HepG2 (cell line): Measurements from ENCODE around the gene HAP1. TPM values are rescaled to one million over a fixed set of nuclear protein-coding genes. Genes with fewer than 3 reads are reported as not detected.

Experiments
- ATF7 ChIP-seq, 2 experiments: fragments of 450-650 bp in 1 of 2; sonication (generic) in 1 of 2; formaldehyde crosslinking in 1 of 2; IDR thresholded peaks; 2 replicates each; pipeline versions ENCODE4 v1.4.0 to v1.6.1; 2016 to 2020; ENCODE audit warnings: antibody characterized with exemption in 1 of 2, mild to moderate bottlenecking in 1 of 2, missing genetic modification reagents in 1 of 2
- FOXJ3 ChIP-seq: sonication (generic); formaldehyde crosslinking; IDR thresholded peaks from 2 replicates; pipeline ENCODE4 v1.4.0; 2020; ENCODE audit warnings: missing genetic modification reagents, mild to moderate bottlenecking, borderline replicate concordance
- GLI4 ChIP-seq: sonication (generic); formaldehyde crosslinking; IDR thresholded peaks from 2 replicates; pipeline ENCODE4 v1.5.1; 2020; ENCODE audit warnings: missing genetic modification reagents, mild to moderate bottlenecking, moderate library complexity, borderline replicate concordance
- KDM6A ChIP-seq: IDR thresholded peaks from 2 replicates; pipeline ENCODE4 v1.6.1; 2016; ENCODE audit warnings: low read depth
- KLF15 ChIP-seq: sonication (generic); formaldehyde crosslinking; IDR thresholded peaks from 2 replicates; pipeline ENCODE4 v1.8.1; 2023; ENCODE audit warnings: borderline replicate concordance, mild to moderate bottlenecking, inconsistent platforms, missing genetic modification reagents, mixed read lengths
- MAF1 ChIP-seq: sonication (generic); formaldehyde crosslinking; IDR thresholded peaks from 2 replicates; pipeline ENCODE4 v1.5.0; 2020; ENCODE audit warnings: missing genetic modification reagents, borderline replicate concordance
- MIER3 ChIP-seq: IDR thresholded peaks from 2 replicates; pipeline ENCODE4 v1.6.1; 2016; ENCODE audit warnings: missing compliant biosample characterization, borderline replicate concordance
- NR2F6 ChIP-seq, 2 experiments: IDR thresholded peaks; 2 replicates each; pipeline ENCODE4 v1.6.1; 2016; ENCODE audit warnings: antibody characterized with exemption in 1 of 2, mild to moderate bottlenecking in 1 of 2
- PLRG1 ChIP-seq: fragments of 450-650 bp; conservative IDR thresholded peaks from 2 replicates; pipeline ENCODE4 v1.6.1; 2016
- ZBTB38 ChIP-seq: sonication (generic); formaldehyde crosslinking; IDR thresholded peaks from 2 replicates; pipeline ENCODE4 v1.5.1; 2020; ENCODE audit warnings: mild to moderate bottlenecking, missing genetic modification reagents
- ZFP82 ChIP-seq: sonication (generic); formaldehyde crosslinking; IDR thresholded peaks from 2 replicates; pipeline ENCODE4 v1.5.1; 2020; ENCODE audit warnings: mild to moderate bottlenecking, missing genetic modification reagents, borderline replicate concordance
- ZNF3 ChIP-seq: IDR thresholded peaks from 2 replicates; pipeline ENCODE4 v1.7.0; 2017; ENCODE audit warnings: inconsistent platforms
- polyA plus RNA-seq, 8 experiments: library from polyadenylated mRNA; depleted of rRNA in 3 of 8; stranded (reverse) in 7 of 8; unstranded in 1 of 8; fragments of >200 nt; fragmentation: Illumina TruSeq in 4 of 8; extraction: Trizol in 4 of 8; gene quantifications; 2 replicates each; pipeline versions ENCODE4 v1.2.1 to v1.2.3, GENCODE V29; 2011 to 2016; ENCODE audit warnings: low read depth in 4 of 8, missing spikeins in 1 of 8, mixed read lengths in 1 of 8; ENCODE audit not compliant: insufficient read depth in 1 of 8
- total RNA-seq, 5 experiments: library from RNA; depleted of rRNA; stranded (reverse); fragments of >200 nt; fragmentation: Illumina TruSeq; extraction: Trizol; gene quantifications; 2 replicates each; pipeline ENCODE4 v1.2.3, GENCODE V29; 2016; ENCODE audit warnings: low read depth in 1 of 5
- TF ChIP-seq, protein P1 (sequence below): sonication (generic); formaldehyde crosslinking; IDR thresholded peaks from 2 replicates; pipeline ENCODE4 v1.5.0; 2020; ENCODE audit warnings: mild to moderate bottlenecking, missing genetic modification reagents, borderline replicate concordance
- TF ChIP-seq, protein P2 (sequence below): sonication (generic); formaldehyde crosslinking; IDR thresholded peaks from 2 replicates; pipeline ENCODE4 v1.4.0; 2020; ENCODE audit warnings: mild to moderate bottlenecking, missing genetic modification reagents
- TF ChIP-seq, protein P3 (sequence below): sonication (generic); formaldehyde crosslinking; IDR thresholded peaks from 2 replicates; pipeline ENCODE4 v1.5.1; 2020; ENCODE audit warnings: mild to moderate bottlenecking, missing genetic modification reagents, moderate library complexity
- TF ChIP-seq, protein P4 (sequence below): IDR thresholded peaks from 2 replicates; pipeline ENCODE4 v1.6.1; 2016; ENCODE audit warnings: mild to moderate bottlenecking, missing biosample characterization, missing genetic modification reagents
- TF ChIP-seq, protein P5 (sequence below): sonication (generic); formaldehyde crosslinking; IDR thresholded peaks from 2 replicates; pipeline ENCODE4 v1.4.0; 2020; ENCODE audit warnings: missing genetic modification reagents, low read depth, mild to moderate bottlenecking, borderline replicate concordance
- TF ChIP-seq, protein P6 (sequence below): sonication (generic); formaldehyde crosslinking; IDR thresholded peaks from 2 replicates; pipeline ENCODE4 v1.5.0; 2020; ENCODE audit warnings: missing genetic modification reagents

The HAP1 gene
- total and polyA plus RNA-seq, 2 of the 13 experiments (the other 11 are each of a cell fraction or from before 2014, with no cell fraction given): 0.07 TPM

DNA sequence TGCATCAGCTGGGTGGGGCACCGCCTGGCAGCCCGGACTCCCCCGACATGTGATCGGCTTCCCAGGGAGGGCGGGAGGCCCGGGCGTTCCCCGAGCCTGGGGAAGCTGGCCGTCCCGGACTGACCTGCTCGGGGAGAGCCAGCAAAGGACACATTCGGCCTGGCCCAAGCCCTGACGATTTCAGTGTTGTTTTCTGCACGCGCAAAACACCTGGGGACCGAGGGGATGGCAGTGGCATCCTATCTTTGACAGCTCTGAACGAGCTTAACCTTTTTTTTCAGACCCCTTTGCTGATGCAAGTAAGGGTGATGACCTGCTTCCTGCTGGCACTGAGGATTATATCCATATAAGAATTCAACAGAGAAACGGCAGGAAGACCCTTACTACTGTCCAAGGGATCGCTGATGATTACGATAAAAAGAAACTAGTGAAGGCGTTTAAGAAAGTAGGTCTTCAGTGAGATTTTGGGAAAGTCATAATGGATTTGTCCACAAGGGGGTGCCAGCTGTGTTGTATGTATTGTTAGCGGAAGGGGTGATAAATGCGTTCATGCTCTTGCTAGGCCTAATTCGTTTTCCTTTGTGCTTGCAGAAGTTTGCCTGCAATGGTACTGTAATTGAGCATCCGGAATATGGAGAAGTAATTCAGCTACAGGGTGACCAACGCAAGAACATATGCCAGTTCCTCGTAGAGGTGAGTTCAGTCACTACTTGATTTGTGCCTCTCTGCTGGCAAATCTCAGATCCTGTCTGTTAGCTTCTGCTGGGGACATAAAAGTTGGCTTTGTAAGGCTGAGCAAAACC lies 44.7 kb downstream of the HAP1 start (continued):
- TF ChIP-seq, protein P1, sequence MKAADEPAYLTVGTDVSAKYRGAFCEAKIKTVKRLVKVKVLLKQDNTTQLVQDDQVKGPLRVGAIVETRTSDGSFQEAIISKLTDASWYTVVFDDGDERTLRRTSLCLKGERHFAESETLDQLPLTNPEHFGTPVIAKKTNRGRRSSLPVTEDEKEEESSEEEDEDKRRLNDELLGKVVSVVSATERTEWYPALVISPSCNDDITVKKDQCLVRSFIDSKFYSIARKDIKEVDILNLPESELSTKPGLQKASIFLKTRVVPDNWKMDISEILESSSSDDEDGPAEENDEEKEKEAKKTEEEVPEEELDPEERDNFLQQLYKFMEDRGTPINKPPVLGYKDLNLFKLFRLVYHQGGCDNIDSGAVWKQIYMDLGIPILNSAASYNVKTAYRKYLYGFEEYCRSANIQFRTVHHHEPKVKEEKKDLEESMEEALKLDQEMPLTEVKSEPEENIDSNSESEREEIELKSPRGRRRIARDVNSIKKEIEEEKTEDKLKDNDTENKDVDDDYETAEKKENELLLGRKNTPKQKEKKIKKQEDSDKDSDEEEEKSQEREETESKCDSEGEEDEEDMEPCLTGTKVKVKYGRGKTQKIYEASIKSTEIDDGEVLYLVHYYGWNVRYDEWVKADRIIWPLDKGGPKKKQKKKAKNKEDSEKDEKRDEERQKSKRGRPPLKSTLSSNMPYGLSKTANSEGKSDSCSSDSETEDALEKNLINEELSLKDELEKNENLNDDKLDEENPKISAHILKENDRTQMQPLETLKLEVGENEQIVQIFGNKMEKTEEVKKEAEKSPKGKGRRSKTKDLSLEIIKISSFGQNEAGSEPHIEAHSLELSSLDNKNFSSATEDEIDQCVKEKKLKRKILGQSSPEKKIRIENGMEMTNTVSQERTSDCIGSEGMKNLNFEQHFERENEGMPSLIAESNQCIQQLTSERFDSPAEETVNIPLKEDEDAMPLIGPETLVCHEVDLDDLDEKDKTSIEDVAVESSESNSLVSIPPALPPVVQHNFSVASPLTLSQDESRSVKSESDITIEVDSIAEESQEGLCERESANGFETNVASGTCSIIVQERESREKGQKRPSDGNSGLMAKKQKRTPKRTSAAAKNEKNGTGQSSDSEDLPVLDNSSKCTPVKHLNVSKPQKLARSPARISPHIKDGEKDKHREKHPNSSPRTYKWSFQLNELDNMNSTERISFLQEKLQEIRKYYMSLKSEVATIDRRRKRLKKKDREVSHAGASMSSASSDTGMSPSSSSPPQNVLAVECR (CRISPR knock-in tag): peak; percentile 94
- TF ChIP-seq PLRG1 (no peak), ATF7 (IDR thresholded peaks at IDR 0.05) (no peak), ATF7 (CRISPR knock-in tag; IDR thresholded peaks at IDR 0.05) (no peak), MAF1 (peak; percentile 1; the same call in 1 of the 2 replicates), ZFP82 (CRISPR knock-in tag) (0 out of 2 replicates have a peak, but pooled peaks have one; percentile 68), KLF15 (0 out of 2 replicates have a peak, but pooled peaks have one; percentile 21), NR2F6 (IDR thresholded peaks at IDR 0.05) (no peak), NR2F6 (CRISPR knock-in tag; IDR thresholded peaks at IDR 0.05) (no peak), ZNF3 (CRISPR knock-in tag) (no peak), GLI4 (CRISPR knock-in tag) (0 out of 2 replicates have a peak, but pooled peaks have one; percentile 13), MIER3 (CRISPR knock-in tag) (no peak), FOXJ3 (no peak; the same call in 1 of the 2 replicates), ZBTB38 (no peak), KDM6A (CRISPR knock-in tag) (no peak)
- TF ChIP-seq, protein P2, sequence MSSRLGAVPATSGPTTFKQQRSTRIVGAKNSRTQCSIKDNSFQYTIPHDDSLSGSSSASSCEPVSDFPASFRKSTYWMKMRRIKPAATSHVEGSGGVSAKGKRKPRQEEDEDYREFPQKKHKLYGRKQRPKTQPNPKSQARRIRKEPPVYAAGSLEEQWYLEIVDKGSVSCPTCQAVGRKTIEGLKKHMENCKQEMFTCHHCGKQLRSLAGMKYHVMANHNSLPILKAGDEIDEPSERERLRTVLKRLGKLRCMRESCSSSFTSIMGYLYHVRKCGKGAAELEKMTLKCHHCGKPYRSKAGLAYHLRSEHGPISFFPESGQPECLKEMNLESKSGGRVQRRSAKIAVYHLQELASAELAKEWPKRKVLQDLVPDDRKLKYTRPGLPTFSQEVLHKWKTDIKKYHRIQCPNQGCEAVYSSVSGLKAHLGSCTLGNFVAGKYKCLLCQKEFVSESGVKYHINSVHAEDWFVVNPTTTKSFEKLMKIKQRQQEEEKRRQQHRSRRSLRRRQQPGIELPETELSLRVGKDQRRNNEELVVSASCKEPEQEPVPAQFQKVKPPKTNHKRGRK: peak; percentile 13; the same call in 1 of the 2 replicates
- TF ChIP-seq, protein P3, sequence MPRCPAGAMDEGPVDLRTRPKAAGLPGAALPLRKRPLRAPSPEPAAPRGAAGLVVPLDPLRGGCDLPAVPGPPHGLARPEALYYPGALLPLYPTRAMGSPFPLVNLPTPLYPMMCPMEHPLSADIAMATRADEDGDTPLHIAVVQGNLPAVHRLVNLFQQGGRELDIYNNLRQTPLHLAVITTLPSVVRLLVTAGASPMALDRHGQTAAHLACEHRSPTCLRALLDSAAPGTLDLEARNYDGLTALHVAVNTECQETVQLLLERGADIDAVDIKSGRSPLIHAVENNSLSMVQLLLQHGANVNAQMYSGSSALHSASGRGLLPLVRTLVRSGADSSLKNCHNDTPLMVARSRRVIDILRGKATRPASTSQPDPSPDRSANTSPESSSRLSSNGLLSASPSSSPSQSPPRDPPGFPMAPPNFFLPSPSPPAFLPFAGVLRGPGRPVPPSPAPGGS: no peak
- TF ChIP-seq, protein P4, sequence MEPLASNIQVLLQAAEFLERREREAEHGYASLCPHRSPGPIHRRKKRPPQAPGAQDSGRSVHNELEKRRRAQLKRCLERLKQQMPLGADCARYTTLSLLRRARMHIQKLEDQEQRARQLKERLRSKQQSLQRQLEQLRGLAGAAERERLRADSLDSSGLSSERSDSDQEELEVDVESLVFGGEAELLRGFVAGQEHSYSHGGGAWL (CRISPR knock-in tag): no peak; the same call in 1 of the 2 replicates
- TF ChIP-seq, protein P5, sequence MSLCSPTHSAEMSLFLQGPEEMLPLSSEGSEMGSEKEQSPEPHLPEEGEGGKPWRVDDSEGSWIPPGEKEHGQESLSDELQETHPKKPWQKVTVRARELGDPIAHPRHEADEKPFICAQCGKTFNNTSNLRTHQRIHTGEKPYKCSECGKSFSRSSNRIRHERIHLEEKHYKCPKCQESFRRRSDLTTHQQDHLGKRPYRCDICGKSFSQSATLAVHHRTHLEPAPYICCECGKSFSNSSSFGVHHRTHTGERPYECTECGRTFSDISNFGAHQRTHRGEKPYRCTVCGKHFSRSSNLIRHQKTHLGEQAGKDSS (CRISPR knock-in tag): no peak
- TF ChIP-seq, protein P6, sequence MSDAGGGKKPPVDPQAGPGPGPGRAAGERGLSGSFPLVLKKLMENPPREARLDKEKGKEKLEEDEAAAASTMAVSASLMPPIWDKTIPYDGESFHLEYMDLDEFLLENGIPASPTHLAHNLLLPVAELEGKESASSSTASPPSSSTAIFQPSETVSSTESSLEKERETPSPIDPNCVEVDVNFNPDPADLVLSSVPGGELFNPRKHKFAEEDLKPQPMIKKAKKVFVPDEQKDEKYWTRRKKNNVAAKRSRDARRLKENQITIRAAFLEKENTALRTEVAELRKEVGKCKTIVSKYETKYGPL (CRISPR knock-in tag): peak; percentile 58; the same call in 1 of the 2 replicates
